Measurements from ENCODE around the gene BLM.
"Not testable (repeated sequence)": the region's sequence is repeated elsewhere in the genome, so short reads cannot be mapped to it uniquely, and the experiment has no call there.

The BLM gene

GRCh38 chr15:90716976-90717821 is at the start of gene BLM:
Gene BLM (plus strand): TSS chr15:90717346. CDS start chr15:90747393, 30,047 bp downstream.
- peak within 1 kb of the TSS; percentile 80 for H3K27ac ChIP-seq
- TF ChIP-seq, protein P1, sequence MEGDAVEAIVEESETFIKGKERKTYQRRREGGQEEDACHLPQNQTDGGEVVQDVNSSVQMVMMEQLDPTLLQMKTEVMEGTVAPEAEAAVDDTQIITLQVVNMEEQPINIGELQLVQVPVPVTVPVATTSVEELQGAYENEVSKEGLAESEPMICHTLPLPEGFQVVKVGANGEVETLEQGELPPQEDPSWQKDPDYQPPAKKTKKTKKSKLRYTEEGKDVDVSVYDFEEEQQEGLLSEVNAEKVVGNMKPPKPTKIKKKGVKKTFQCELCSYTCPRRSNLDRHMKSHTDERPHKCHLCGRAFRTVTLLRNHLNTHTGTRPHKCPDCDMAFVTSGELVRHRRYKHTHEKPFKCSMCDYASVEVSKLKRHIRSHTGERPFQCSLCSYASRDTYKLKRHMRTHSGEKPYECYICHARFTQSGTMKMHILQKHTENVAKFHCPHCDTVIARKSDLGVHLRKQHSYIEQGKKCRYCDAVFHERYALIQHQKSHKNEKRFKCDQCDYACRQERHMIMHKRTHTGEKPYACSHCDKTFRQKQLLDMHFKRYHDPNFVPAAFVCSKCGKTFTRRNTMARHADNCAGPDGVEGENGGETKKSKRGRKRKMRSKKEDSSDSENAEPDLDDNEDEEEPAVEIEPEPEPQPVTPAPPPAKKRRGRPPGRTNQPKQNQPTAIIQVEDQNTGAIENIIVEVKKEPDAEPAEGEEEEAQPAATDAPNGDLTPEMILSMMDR (conservative IDR thresholded peaks at IDR 0.05): peak; percentile 47

DNA sequence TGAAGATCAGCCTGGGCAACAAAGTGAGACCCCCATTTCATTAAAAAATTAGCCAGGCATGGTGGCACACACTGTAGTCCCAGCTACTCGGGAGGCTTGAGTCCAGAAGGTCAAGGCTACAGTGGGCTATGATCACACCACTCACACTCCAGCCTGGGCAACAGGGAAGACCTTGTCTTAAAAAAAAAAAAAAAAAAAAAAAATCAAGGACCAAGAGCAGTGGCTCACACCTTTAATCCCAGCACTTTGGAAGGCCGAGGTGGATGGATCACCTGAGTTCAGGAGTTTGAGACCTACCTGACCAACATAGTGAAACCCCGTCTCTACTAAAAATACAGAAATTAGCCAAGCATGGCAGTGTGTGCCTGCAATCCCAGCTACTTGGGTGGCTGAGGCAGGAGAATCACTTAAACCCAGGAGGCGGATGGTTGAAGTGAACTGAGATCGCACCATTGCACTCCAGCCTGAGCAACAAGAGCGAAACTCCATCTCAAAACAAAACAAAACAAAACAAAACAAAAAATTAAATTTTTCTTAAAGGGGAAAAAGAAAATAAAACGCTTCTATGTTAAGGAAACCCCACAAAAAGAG is 49.3 kb upstream of the BLM start:
- not testable (repeated sequence) for H3K27ac ChIP-seq

DNA sequence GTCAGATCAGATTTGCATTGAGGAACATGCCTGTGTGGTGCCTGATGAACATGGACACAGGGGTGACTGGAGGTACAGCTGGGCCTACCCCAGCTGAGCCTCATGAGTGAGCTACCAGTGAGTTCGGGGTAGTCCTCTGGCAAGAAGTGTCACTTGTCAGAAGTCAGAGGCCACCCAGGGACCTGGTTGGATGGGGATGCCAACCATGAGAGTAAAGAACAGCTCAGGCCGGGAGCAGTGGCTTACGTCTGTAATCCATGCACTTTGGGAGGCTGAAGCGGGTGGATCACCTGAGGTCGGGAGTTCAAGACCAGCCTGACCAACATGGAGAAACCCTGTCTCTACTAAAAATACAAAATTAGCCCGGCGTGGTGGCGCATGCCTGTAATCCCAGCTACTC is 46.5 kb upstream of the BLM start:
- not testable (repeated sequence) for H3K27ac ChIP-seq

DNA sequence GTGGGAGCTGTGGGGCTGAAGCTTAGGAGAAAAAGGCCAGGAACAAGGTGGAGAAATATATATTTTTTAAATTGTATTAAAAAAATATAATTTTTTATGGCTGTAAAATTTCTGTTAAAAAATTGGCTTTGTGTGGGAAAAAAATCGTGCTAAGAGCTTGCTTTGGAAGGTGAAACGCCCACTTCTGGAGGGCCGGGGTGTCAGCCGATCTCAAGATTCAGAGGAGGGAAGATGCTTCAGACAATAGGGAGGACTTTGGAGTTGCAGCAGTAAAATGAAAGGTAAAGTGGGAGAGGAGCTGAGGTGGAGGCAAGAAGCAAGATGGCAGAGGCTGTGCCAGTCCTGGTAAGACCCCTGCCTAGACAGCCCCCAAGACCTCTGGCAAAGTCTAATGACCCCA is 45.9 kb upstream of the BLM start:
- H3K27ac ChIP-seq: no peak overlapping the region
- TF ChIP-seq, protein P1 (conservative IDR thresholded peaks at IDR 0.05): no peak

DNA sequence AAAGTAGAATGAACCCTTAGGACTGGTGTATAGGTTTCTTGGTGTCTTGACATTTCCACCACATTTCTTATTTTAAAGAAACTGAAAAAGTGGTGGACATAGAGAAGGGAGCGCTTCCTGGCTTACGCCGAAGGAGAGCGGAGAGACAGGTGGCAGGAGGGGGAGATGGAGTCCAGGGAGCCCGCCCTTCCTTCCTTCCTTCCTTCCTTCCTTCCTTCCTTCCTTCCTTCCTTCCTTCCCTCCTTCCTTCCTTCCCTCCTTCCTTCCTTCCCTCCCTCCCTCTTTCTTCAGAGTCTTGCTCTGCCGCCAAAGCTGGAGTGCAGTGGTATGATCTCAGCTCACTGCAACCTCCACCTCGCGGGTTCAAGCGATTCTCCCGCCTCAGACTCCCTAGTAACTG is 43.8 kb upstream of the BLM start:
- H3K27ac ChIP-seq: not testable (repeated sequence)

DNA sequence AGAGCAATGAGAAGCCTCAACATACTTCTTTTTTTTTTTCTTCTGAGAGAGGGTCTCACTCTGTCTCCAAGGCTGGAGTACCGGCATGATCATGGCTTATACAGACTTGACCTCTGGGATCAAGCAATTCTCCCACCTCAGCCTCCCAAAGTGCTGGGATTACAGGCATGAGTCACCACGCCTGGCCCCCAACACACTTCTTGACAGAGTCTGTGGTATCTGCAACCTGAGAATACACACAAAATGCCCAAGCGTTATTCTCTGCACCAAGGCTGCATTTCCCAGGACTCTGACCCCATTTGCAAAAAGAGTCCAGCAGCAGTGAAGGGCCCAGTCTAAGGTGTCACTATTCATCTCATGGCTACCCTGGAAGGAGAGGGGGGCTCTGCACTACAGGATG is 42.7 kb upstream of the BLM start:
- H3K27ac ChIP-seq: no peak overlapping the region
- TF ChIP-seq, protein P1 (conservative IDR thresholded peaks at IDR 0.05): no peak

DNA sequence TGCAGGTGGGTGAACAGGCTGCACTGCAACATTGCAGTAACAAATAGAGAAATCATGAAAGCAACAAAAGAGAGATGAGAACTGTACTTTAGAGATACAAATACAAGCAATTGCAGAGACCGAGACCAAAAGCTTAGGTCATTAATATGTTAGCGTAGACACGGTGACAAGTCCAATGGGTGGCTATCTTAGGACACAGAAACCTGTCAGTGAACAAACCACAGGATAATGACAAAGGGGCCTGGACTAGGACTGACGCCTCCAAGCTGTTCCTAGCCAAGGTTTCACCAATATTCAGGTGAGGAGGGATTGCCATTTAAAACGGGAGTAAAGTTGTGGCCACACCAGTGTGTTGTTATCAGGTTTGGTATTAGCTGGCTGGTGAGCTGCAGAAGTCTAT is 41.7 kb upstream of the BLM start:
- no peak overlapping the region for H3K27ac ChIP-seq
- TF ChIP-seq, protein P1 (conservative IDR thresholded peaks at IDR 0.05): no peak

GRCh38 chr15:90677807-90678790 is 39.0 kb upstream of the BLM start:
- H3K27ac ChIP-seq: no peak overlapping the region
- TF ChIP-seq, protein P1 (conservative IDR thresholded peaks at IDR 0.05): no peak

Measured in VCaP (cell line).